ENCODE measurements around the gene FETUB.

DNA sequence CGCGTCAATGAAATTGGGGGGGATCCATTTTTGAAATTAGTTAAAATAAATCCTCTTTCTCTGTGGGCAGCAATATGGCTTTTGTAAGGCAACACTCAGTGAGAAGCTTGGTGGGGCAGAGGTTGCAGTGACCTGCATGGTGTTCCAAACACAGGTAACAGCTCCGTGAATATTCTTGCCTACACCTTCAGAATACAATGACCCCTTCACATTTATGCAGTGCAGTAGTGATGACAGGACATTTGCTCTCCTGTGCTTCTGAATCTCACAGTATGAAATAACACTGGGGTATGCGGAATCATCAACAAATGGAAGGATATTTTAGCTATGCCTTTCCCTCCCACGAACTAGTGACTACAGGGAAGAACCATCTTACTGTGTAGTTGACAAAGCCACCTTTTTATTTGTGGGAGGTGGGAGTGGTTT lies 20.4 kb upstream of the FETUB start:
- TF ChIP-seq, protein P1, sequence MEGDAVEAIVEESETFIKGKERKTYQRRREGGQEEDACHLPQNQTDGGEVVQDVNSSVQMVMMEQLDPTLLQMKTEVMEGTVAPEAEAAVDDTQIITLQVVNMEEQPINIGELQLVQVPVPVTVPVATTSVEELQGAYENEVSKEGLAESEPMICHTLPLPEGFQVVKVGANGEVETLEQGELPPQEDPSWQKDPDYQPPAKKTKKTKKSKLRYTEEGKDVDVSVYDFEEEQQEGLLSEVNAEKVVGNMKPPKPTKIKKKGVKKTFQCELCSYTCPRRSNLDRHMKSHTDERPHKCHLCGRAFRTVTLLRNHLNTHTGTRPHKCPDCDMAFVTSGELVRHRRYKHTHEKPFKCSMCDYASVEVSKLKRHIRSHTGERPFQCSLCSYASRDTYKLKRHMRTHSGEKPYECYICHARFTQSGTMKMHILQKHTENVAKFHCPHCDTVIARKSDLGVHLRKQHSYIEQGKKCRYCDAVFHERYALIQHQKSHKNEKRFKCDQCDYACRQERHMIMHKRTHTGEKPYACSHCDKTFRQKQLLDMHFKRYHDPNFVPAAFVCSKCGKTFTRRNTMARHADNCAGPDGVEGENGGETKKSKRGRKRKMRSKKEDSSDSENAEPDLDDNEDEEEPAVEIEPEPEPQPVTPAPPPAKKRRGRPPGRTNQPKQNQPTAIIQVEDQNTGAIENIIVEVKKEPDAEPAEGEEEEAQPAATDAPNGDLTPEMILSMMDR (IDR thresholded peaks at IDR 0.05; ENCODE audit: borderline replicate concordance, extremely low read depth, low read length, poor library complexity, severe bottlenecking), result no peak
- TF ChIP-seq EZH2 (IDR thresholded peaks at IDR 0.05; ENCODE audit: borderline replicate concordance, low read depth, low read length, severe bottlenecking), result no peak

Measured in DND-41 (cell line).